Sigmoid colon (tissue), 7 donors: ENCODE data around the gene PRAMEF12. TPM values are rescaled to one million over a fixed set of nuclear protein-coding genes. Genes with fewer than 3 reads are reported as not detected.

ENCODE experiments used
- DNase-seq: peaks from one replicate; pipeline ENCODE4 v3.0.0-alpha.2; 2019
- H3K27ac ChIP-seq, 4 donors: fragments of 200-600 bp; sonication (generic); one replicate each; pipeline ENCODE4 v1.5.1; 2016 to 2019; ENCODE audit warnings: mild to moderate bottlenecking in 1 of 4
- H3K27me3 ChIP-seq, 3 donors: fragments of 200-600 bp; sonication (generic); one replicate each; pipeline ENCODE4 v1.5.1; 2019; ENCODE audit warnings: mild to moderate bottlenecking in 1 of 3
- H3K36me3 ChIP-seq, 4 donors: fragments of 200-600 bp; sonication (generic); one replicate each; pipeline ENCODE4 v1.5.1; 2016 to 2019
- H3K4me1 ChIP-seq, 4 donors: fragments of 200-600 bp; sonication (generic); one replicate each; pipeline ENCODE4 v1.5.1; 2017 to 2019
- H3K4me3 ChIP-seq, 4 donors: fragments of 200-600 bp; sonication (generic); one replicate each; pipeline ENCODE4 v1.5.1; 2017 to 2019; ENCODE audit warnings: mild to moderate bottlenecking in 2 of 4, moderate library complexity in 1 of 4
- H3K9me3 ChIP-seq, 4 donors: fragments of 200-600 bp in 3 of 4; sonication (generic) in 3 of 4; one replicate each; pipeline versions ENCODE4 v1.5.1 to v1.6.1; 2013 to 2019
- EP300 ChIP-seq, 4 donors: sonication (generic); formaldehyde crosslinking; IDR thresholded peaks; one replicate each; pipeline ENCODE4 v1.6.1; 2017; ENCODE audit warnings: antibody characterized with exemption in 4 of 4
- POLR2A ChIP-seq, 2 donors: fragments of 450-650 bp; IDR thresholded peaks; one replicate each; pipeline ENCODE4 v1.6.1; 2016; ENCODE audit warnings: antibody characterized with exemption in 2 of 2, mild to moderate bottlenecking in 2 of 2, moderate library complexity in 2 of 2
- POLR2AphosphoS5 ChIP-seq, 4 donors: sonication (generic); formaldehyde crosslinking; IDR thresholded peaks; one replicate each; pipeline ENCODE4 v1.6.1; 2017; ENCODE audit warnings: antibody characterized with exemption in 4 of 4
- WGBS, 2 donors: extraction: QIAGEN DNeasy Blood & Tissue Kit; methylation state at CpG; one replicate each; pipeline ENCODE4 v1.1.7; 2013; 5-methylcytosine and 5-hydroxymethylcytosine counted together
- intact Hi-C: fragments of 100-400 bp; cut with DNase I; formaldehyde crosslinking; loops from one replicate; pipeline ENCODE4 v1.15.1; 2023
- polyA plus RNA-seq, 3 donors: library from polyadenylated mRNA; stranded (reverse); fragments of 200-250 nt; gene quantifications; one replicate each; pipeline ENCODE4 v1.2.3, GENCODE V29; 2013
- total RNA-seq, 4 donors: library from RNA; depleted of rRNA; stranded (reverse); fragments of >200 nt; gene quantifications; one replicate each; pipeline ENCODE4 v1.1.0, GENCODE V29; 2016
- TF ChIP-seq, protein P1 (sequence below), 4 experiments: fragments of 450-650 bp in 3 of 4; fragments of 200-600 bp in 1 of 4; IDR thresholded peaks; one replicate each; pipeline ENCODE4 v1.5.1; 2016 to 2019; ENCODE audit warnings: antibody characterized with exemption in 4 of 4, mild to moderate bottlenecking in 3 of 4, moderate library complexity in 2 of 4
- donor health status: healthy with polysubstance abuse.
- donor health status: Bipolar disorder and iron deficiency.
- donor health status: healthy.

Gene PRAMEF12
- total and polyA plus RNA-seq, 7 donors: not detected

DNA sequence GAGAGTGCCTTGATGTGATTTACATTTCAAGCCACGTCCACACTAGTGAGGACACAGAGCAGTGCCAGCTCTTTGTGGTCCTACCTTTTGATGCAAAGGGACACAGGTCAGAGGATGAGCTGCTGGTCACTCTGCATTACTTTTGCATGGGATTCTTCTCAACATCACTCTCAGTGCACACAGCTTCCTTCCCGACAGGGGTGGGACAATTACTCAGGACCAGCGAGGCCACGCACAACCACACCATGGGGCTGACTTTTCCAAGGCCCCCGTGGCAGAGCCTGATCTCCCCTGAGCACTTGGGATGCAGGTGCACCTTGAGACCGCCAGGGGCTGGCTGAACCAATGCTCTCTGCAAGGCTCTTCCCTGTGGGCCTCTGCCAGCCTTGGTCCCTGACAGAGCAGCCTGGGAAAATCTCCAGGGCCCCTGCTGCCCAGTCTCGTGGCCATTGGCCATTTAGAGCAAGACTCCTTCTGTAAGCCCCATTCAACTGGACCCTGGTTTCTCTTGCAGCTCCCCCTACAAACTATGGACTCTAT lies 13.2 kb upstream of the PRAMEF12 start:
- H3K36me3 ChIP-seq: no peaks in the 10 kb centered on the region
- H3K4me3 ChIP-seq: no peak overlapping the region
- no peak for TF ChIP-seq EP300 (IDR thresholded peaks at IDR 0.05)
- TF ChIP-seq POLR2A (IDR thresholded peaks at IDR 0.05): no peak
- TF ChIP-seq, protein P1, sequence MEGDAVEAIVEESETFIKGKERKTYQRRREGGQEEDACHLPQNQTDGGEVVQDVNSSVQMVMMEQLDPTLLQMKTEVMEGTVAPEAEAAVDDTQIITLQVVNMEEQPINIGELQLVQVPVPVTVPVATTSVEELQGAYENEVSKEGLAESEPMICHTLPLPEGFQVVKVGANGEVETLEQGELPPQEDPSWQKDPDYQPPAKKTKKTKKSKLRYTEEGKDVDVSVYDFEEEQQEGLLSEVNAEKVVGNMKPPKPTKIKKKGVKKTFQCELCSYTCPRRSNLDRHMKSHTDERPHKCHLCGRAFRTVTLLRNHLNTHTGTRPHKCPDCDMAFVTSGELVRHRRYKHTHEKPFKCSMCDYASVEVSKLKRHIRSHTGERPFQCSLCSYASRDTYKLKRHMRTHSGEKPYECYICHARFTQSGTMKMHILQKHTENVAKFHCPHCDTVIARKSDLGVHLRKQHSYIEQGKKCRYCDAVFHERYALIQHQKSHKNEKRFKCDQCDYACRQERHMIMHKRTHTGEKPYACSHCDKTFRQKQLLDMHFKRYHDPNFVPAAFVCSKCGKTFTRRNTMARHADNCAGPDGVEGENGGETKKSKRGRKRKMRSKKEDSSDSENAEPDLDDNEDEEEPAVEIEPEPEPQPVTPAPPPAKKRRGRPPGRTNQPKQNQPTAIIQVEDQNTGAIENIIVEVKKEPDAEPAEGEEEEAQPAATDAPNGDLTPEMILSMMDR (IDR thresholded peaks at IDR 0.05): no peak
- TF ChIP-seq POLR2AphosphoS5 (IDR thresholded peaks at IDR 0.05): no peak
- WGBS, 2 donors: 71 to 78% methylated on average over 7 of the region's 7 CpGs
- peaks cover 0 to 10% (median 0%) of the 10 kb centered on the region in 3 donors for H3K27me3 ChIP-seq
- no peak overlapping the region for H3K27ac ChIP-seq
- no peaks in the 10 kb centered on the region for H3K4me1 ChIP-seq
- H3K9me3 ChIP-seq: no peaks in the 10 kb centered on the region
- no peak for DNase-seq
- intact Hi-C loops: no loop called here

DNA sequence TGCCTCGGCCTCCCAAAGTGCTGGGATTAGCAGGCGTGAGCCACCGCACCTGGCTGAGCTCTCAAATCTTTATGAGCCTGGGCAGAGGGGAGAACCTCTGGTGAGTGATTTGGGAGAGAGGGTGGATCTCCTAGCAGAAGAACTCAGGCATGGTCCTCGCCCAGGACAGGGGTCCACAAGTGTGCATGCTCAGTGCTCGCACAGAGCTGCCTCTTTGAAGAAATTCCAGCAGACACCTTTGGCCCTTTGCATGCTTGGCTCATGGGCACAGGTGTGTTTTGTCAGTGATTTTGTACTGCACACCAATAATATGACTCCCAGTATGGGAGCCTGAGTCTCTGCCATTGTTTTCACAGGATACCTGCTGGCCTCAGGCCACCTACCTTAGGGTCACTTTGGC lies 11.8 kb upstream of the PRAMEF12 start:
- no peaks in the 10 kb centered on the region for H3K36me3 ChIP-seq
- DNase-seq: no peak
- no peaks in the 10 kb centered on the region for H3K9me3 ChIP-seq
- no peak overlapping the region for H3K27ac ChIP-seq
- intact Hi-C loops: no loop called here
- WGBS, 2 donors: 87% methylated on average over 5 of the region's 5 CpGs
- TF ChIP-seq POLR2A (IDR thresholded peaks at IDR 0.05) (no peak), POLR2AphosphoS5 (IDR thresholded peaks at IDR 0.05) (no peak), EP300 (IDR thresholded peaks at IDR 0.05) (no peak)
- TF ChIP-seq, protein P1 (IDR thresholded peaks at IDR 0.05): no peak
- peaks cover 0 to 10% (median 0%) of the 10 kb centered on the region in 3 donors for H3K27me3 ChIP-seq
- H3K4me1 ChIP-seq: no peaks in the 10 kb centered on the region
- no peak overlapping the region for H3K4me3 ChIP-seq

- H3K4me1 ChIP-seq: no peaks in the 10 kb centered on the region
- H3K9me3 ChIP-seq: no peaks in the 10 kb centered on the region
- peaks cover 0 to 10% (median 0%) of the 10 kb centered on the region in 3 donors for H3K27me3 ChIP-seq
- no peak for DNase-seq
- TF ChIP-seq, protein P1 (IDR thresholded peaks at IDR 0.05): no peak
- TF ChIP-seq POLR2A (IDR thresholded peaks at IDR 0.05) (no peak), POLR2AphosphoS5 (IDR thresholded peaks at IDR 0.05) (no peak), EP300 (IDR thresholded peaks at IDR 0.05) (no peak)
- intact Hi-C loops: no loop called here
- no peak overlapping the region for H3K4me3 ChIP-seq
- no peaks in the 10 kb centered on the region for H3K36me3 ChIP-seq
- no peak overlapping the region for H3K27ac ChIP-seq
- WGBS, 2 donors: 90 to 93% methylated on average over 7 of the region's 7 CpGs
Observed at GRCh38 chr1:12762766-12763165, 10.8 kb upstream of the PRAMEF12 start.

- WGBS, 2 donors: 73 to 77% methylated on average over 4 of the region's 4 CpGs
- H3K27ac ChIP-seq: no peak overlapping the region
- H3K4me1 ChIP-seq: no peaks in the 10 kb centered on the region
- DNase-seq: no peak
- no peak for TF ChIP-seq POLR2A (IDR thresholded peaks at IDR 0.05)
- TF ChIP-seq EP300 (IDR thresholded peaks at IDR 0.05): no peak
- no peak for TF ChIP-seq POLR2AphosphoS5 (IDR thresholded peaks at IDR 0.05)
- TF ChIP-seq, protein P1 (IDR thresholded peaks at IDR 0.05): no peak
- no peak overlapping the region for H3K4me3 ChIP-seq
- peaks cover 0 to 11% (median 0%) of the 10 kb centered on the region in 3 donors for H3K27me3 ChIP-seq
- intact Hi-C loops: no loop called here
- H3K9me3 ChIP-seq: no peaks in the 10 kb centered on the region
- no peaks in the 10 kb centered on the region for H3K36me3 ChIP-seq
Observed at GRCh38 chr1:12763479-12763878, 10.1 kb upstream of the PRAMEF12 start.

- 67 to 70% methylated on average over 5 of the region's 5 CpGs for WGBS, 2 donors
- DNase-seq: no peak
- intact Hi-C loops: no loop called here
Observed at GRCh38 chr1:12764016-12764415, 9.5 kb upstream of the PRAMEF12 start.

More at GRCh38 chr1:12764016-12764415, 9.5 kb upstream of the PRAMEF12 start:
- Histone ChIP-seq H3K36me3 (no peaks in the 10 kb centered on the region), H3K4me1 (no peaks in the 10 kb centered on the region), H3K27ac (no peak overlapping the region), H3K9me3 (no peaks in the 10 kb centered on the region), H3K4me3 (no peak overlapping the region), H3K27me3 (peaks cover 0 to 15% (median 0%) of the 10 kb centered on the region in 3 donors)
- TF ChIP-seq POLR2A (IDR thresholded peaks at IDR 0.05) (no peak), POLR2AphosphoS5 (IDR thresholded peaks at IDR 0.05) (no peak), EP300 (IDR thresholded peaks at IDR 0.05) (no peak)
- TF ChIP-seq, protein P1 (IDR thresholded peaks at IDR 0.05): no peak
